ENCODE measurements around the gene TTC7B. TPM values are rescaled to one million over a fixed set of nuclear protein-coding genes. Genes with fewer than 3 reads are reported as not detected.

Gene TTC7B
- total and polyA plus RNA-seq, 2 donors (not counting 3 experiments of a cell fraction or from before 2014, with no cell fraction given): 46.8 to 76.5 TPM

- H3K27me3 ChIP-seq (ENCODE audit: control insufficient read depth in 2 of 2, insufficient read depth in 2 of 2, low read length in 2 of 2): no peaks in the 10 kb centered on the region
- H3K9me3 ChIP-seq (replicated peaks; ENCODE audit: control insufficient read depth, insufficient read depth, low read length): no peaks in the 10 kb centered on the region
- ChIA-PET POLR2A (no interaction called here), CTCF (no interaction called here)
- no peaks in the 10 kb centered on the region for H3K79me2 ChIP-seq (ENCODE audit: control insufficient read depth, insufficient read depth, low read length)
- no peak overlapping the region for H3K9ac ChIP-seq (replicated peaks; ENCODE audit: extremely low read depth, insufficient read depth, low read length)
- no peaks in the 10 kb centered on the region for H4K20me1 ChIP-seq (replicated peaks; ENCODE audit: control insufficient read depth, extremely low read depth, insufficient read depth, low read length)
- H3K9me1 ChIP-seq (replicated peaks; ENCODE audit: control insufficient read depth, extremely low read depth, insufficient read depth, low read length): no peaks in the 10 kb centered on the region
- H3K36me3 ChIP-seq (ENCODE audit: control insufficient read depth in 2 of 2, extremely low read depth in 1 of 2, insufficient read depth in 2 of 2, low read length in 2 of 2): no peaks in the 10 kb centered on the region
- TF ChIP-seq GATA2 (IDR thresholded peaks at IDR 0.05; ENCODE audit: insufficient read depth, insufficient read length, low read depth, low read length) (no peak), MYC (IDR thresholded peaks at IDR 0.05; ENCODE audit: low read depth, low read length) (no peak), POLR2A (IDR thresholded peaks at IDR 0.05; ENCODE audit: low read depth, low read length) (no peak), POLR2AphosphoS5 (IDR thresholded peaks at IDR 0.05; ENCODE audit: insufficient read depth, low read depth, low read length) (no peak), MAX (IDR thresholded peaks at IDR 0.05; ENCODE audit: insufficient read depth, insufficient read length) (no peak), JUN (IDR thresholded peaks at IDR 0.05; ENCODE audit: borderline replicate concordance, insufficient read depth, insufficient read length, low read depth) (no peak)
- dilution Hi-C loops (cut with MboI; ENCODE audit: extremely low pct_ligation_motif_present, low sequenced_read_pairs): no loop called here
- intact Hi-C loops (cut with micrococcal nuclease): no loop called here
- DNase-seq (ENCODE audit: low read depth, low spot score): no peak
- H3K4me2 ChIP-seq (ENCODE audit: insufficient read depth, low read length): no peak overlapping the region
- BruUV-seq (replicated peaks): no TSS peak
- H2AFZ ChIP-seq (ENCODE audit: low read depth, low read length): no peak overlapping the region
- H3K4me3 ChIP-seq (replicated peaks in 1 of 3; ENCODE audit: insufficient read depth in 1 of 3, low read depth in 1 of 3, low read length in 3 of 3): no peak overlapping the region
- no peak for FAIRE-seq
- H3K4me1 ChIP-seq (ENCODE audit: control insufficient read depth, extremely low read depth, insufficient read depth, low read length): no peaks in the 10 kb centered on the region
- no peak overlapping the region for H3K27ac ChIP-seq (ENCODE audit: insufficient read depth, low read depth, low read length)
Measured at GRCh38 chr14:90632451-90632850, 183.8 kb downstream of the TTC7B start.

GRCh38 chr14:90630171-90630806, 185.9 kb downstream of the TTC7B start:
- no peak overlapping the region for H3K4me3 ChIP-seq (replicated peaks in 1 of 3; ENCODE audit: insufficient read depth in 1 of 3, low read depth in 1 of 3, low read length in 3 of 3)
- FAIRE-seq (no peak), DNase-seq (ENCODE audit: low read depth, low spot score) (no peak)
- H4K20me1 ChIP-seq (replicated peaks; ENCODE audit: control insufficient read depth, extremely low read depth, insufficient read depth, low read length): no peaks in the 10 kb centered on the region
- no peak overlapping the region for H3K9ac ChIP-seq (replicated peaks; ENCODE audit: extremely low read depth, insufficient read depth, low read length)
- intact Hi-C loops (cut with micrococcal nuclease): no loop called here
- POLR2A ChIA-PET: interaction anchor here (1.0 kb wide), 1 partner anchor 233 kb away, joined by 3 read pairs; no protein-coding TSS in a partner anchor
- H3K36me3 ChIP-seq (ENCODE audit: control insufficient read depth in 2 of 2, extremely low read depth in 1 of 2, insufficient read depth in 2 of 2, low read length in 2 of 2): no peaks in the 10 kb centered on the region
- no peaks in the 10 kb centered on the region for H3K9me3 ChIP-seq (replicated peaks; ENCODE audit: control insufficient read depth, insufficient read depth, low read length)
- CTCF ChIA-PET: interaction anchor here (0.9 kb wide), 1 partner anchor 12 kb away, joined by 3 read pairs; no protein-coding TSS in a partner anchor
- dilution Hi-C loops (cut with MboI; ENCODE audit: extremely low pct_ligation_motif_present, low sequenced_read_pairs): no loop called here
- no peaks in the 10 kb centered on the region for H3K27me3 ChIP-seq (ENCODE audit: control insufficient read depth in 2 of 2, insufficient read depth in 2 of 2, low read length in 2 of 2)
- no peak overlapping the region for H3K27ac ChIP-seq (ENCODE audit: insufficient read depth, low read depth, low read length)
- H3K4me2 ChIP-seq (ENCODE audit: insufficient read depth, low read length): no peak overlapping the region
- no TSS peak for BruUV-seq (replicated peaks)
- H2AFZ ChIP-seq (ENCODE audit: low read depth, low read length): no peak overlapping the region
- peaks cover 5% of the 10 kb centered on the region for H3K4me1 ChIP-seq (ENCODE audit: control insufficient read depth, extremely low read depth, insufficient read depth, low read length)
- no peaks in the 10 kb centered on the region for H3K79me2 ChIP-seq (ENCODE audit: control insufficient read depth, insufficient read depth, low read length)
- no peaks in the 10 kb centered on the region for H3K9me1 ChIP-seq (replicated peaks; ENCODE audit: control insufficient read depth, extremely low read depth, insufficient read depth, low read length)
- TF ChIP-seq MAX (IDR thresholded peaks at IDR 0.05; ENCODE audit: insufficient read depth, insufficient read length) (no peak), JUN (IDR thresholded peaks at IDR 0.05; ENCODE audit: borderline replicate concordance, insufficient read depth, insufficient read length, low read depth) (no peak), MYC (IDR thresholded peaks at IDR 0.05; ENCODE audit: low read depth, low read length) (no peak), EZH2 (IDR thresholded peaks at IDR 0.05; ENCODE audit: borderline replicate concordance, low read depth, low read length, severe bottlenecking) (no peak), CTCF (IDR thresholded peaks at IDR 0.05; ENCODE audit: extremely low read depth in 1 of 2, insufficient read depth in 1 of 2, low read depth in 1 of 2, low read length in 2 of 2) (no peak), FOS (IDR thresholded peaks at IDR 0.05; ENCODE audit: borderline replicate concordance, insufficient read depth, low read length) (no peak), POLR2AphosphoS5 (IDR thresholded peaks at IDR 0.05; ENCODE audit: insufficient read depth, low read depth, low read length) (no peak), POLR2A (IDR thresholded peaks at IDR 0.05; ENCODE audit: low read depth, low read length) (no peak), GATA2 (IDR thresholded peaks at IDR 0.05; ENCODE audit: insufficient read depth, insufficient read length, low read depth, low read length) (no peak)

All from endothelial cell of umbilical vein (primary cell).